Thyroid gland (tissue), 4 donors: ENCODE measurements around the gene TSC22D1. TPM values are rescaled to one million over a fixed set of nuclear protein-coding genes. Genes with fewer than 3 reads are reported as not detected.
"Not testable (repeated sequence)": the region's sequence is repeated elsewhere in the genome, so short reads cannot be mapped to it uniquely, and the experiment has no call there.

Source experiments
- DNase-seq, 2 donors: peaks; one replicate each; pipeline ENCODE4 v3.0.0-alpha.2; 2019
- H3K27ac ChIP-seq, 3 donors: fragments of 200-600 bp; sonication (generic); 1 replicate in 2 of 3; 2 replicates in 1 of 3; pipeline ENCODE4 v1.5.1; 2016 to 2019; ENCODE audit warnings: mild to moderate bottlenecking in 1 of 3, moderate library complexity in 1 of 3
- H3K27me3 ChIP-seq: fragments of 200-600 bp; sonication (generic); one replicate; pipeline ENCODE4 v1.5.1; 2019
- H3K36me3 ChIP-seq, 2 donors: fragments of 200-600 bp; sonication (generic); one replicate each; pipeline ENCODE4 v1.5.1; 2016 to 2019
- H3K4me1 ChIP-seq, 2 donors: fragments of 200-600 bp; sonication (generic); one replicate each; pipeline ENCODE4 v1.5.1; 2017 to 2019
- H3K4me3 ChIP-seq, 3 donors: fragments of 200-600 bp; sonication (generic); replicated peaks in 1 of 3; 1 replicate in 2 of 3; 2 replicates in 1 of 3; pipeline ENCODE4 v1.5.1; 2016; ENCODE audit warnings: mild to moderate bottlenecking in 1 of 3
- H3K9me3 ChIP-seq: fragments of 200-600 bp; sonication (generic); one replicate; pipeline ENCODE4 v1.5.1; 2017
- CTCF ChIP-seq, 6 experiments: fragments of 200-600 bp in 3 of 6; fragments of 450-650 bp in 3 of 6; sonication (generic) in 3 of 6; IDR thresholded peaks; one replicate each; pipeline ENCODE4 v1.5.1; 2016 to 2019; ENCODE audit warnings: antibody characterized with exemption in 6 of 6, mild to moderate bottlenecking in 2 of 6, inconsistent platforms in 1 of 6, moderate library complexity in 1 of 6
- POLR2A ChIP-seq, 2 donors: fragments of 450-650 bp; IDR thresholded peaks; one replicate each; pipeline ENCODE4 v1.6.1; 2017; ENCODE audit warnings: antibody characterized with exemption in 2 of 2, mild to moderate bottlenecking in 2 of 2, moderate library complexity in 1 of 2
- WGBS, 2 donors: methylation state at CpG; one replicate each; pipeline ENCODE4 v1.1.5; 2017; 5-methylcytosine and 5-hydroxymethylcytosine counted together
- intact Hi-C: fragments of 100-400 bp; cut with DNase I; formaldehyde crosslinking; loops from one replicate; pipeline ENCODE4 v1.15.1; 2023
- total RNA-seq, 4 donors: library from RNA; depleted of rRNA; stranded (reverse); fragments of >200 nt; gene quantifications; one replicate each; pipeline ENCODE4 v1.2.3, GENCODE V29; 2016

Gene TSC22D1
- total RNA-seq, 4 donors from 2014 or later, result 78.0 to 103 (median 90.5) TPM

GRCh38 chr13:44459674-44460073 lies 116.5 kb downstream of the TSC22D1 start:
- Histone ChIP-seq H3K4me1 (no peaks in the 10 kb centered on the region), H3K27me3 (no peaks in the 10 kb centered on the region), H3K4me3 (no peak overlapping the region), H3K9me3 (no peaks in the 10 kb centered on the region), H3K36me3 (no peaks in the 10 kb centered on the region), H3K27ac (no peak overlapping the region)
- 95 to 100% methylated on average over 1 to 9 of the region's 9 CpGs for WGBS, 2 donors
- TF ChIP-seq POLR2A (IDR thresholded peaks at IDR 0.05) (no peak), CTCF (IDR thresholded peaks at IDR 0.05) (no peak)
- intact Hi-C loops, result no loop called here
- DNase-seq, result no peak

GRCh38 chr13:44458313-44458975 lies 117.7 kb downstream of the TSC22D1 start:
- no peak overlapping the region for H3K27ac ChIP-seq
- no peak overlapping the region for H3K4me3 ChIP-seq
- 94 to 98% methylated on average over 6 to 10 of the region's 17 CpGs for WGBS, 2 donors
- no peak for TF ChIP-seq CTCF (IDR thresholded peaks at IDR 0.05)
- H3K9me3 ChIP-seq, result no peaks in the 10 kb centered on the region
- intact Hi-C loops, result no loop called here
- H3K36me3 ChIP-seq, result no peaks in the 10 kb centered on the region
- no peak for DNase-seq
- no peaks in the 10 kb centered on the region for H3K4me1 ChIP-seq
- H3K27me3 ChIP-seq, result no peaks in the 10 kb centered on the region

GRCh38 chr13:44456212-44456611 lies 119.9 kb downstream of the TSC22D1 start:
- 97 to 99% methylated on average over 11 of the region's 11 CpGs for WGBS, 2 donors
- DNase-seq, intact Hi-C loops: not testable (repeated sequence)

GRCh38 chr13:44455769-44456168 lies 120.4 kb downstream of the TSC22D1 start:
- no peaks in the 10 kb centered on the region for H3K9me3 ChIP-seq
- H3K36me3 ChIP-seq, result no peaks in the 10 kb centered on the region
- H3K27ac ChIP-seq, result no peak overlapping the region
- no peaks in the 10 kb centered on the region for H3K4me1 ChIP-seq
- no peak for DNase-seq
- H3K27me3 ChIP-seq, result no peaks in the 10 kb centered on the region
- WGBS, 2 donors, result 95 to 97% methylated on average over 8 of the region's 8 CpGs
- intact Hi-C loops, result no loop called here
- H3K4me3 ChIP-seq, result no peak overlapping the region
- no peak for TF ChIP-seq POLR2A (IDR thresholded peaks at IDR 0.05)
- TF ChIP-seq CTCF (IDR thresholded peaks at IDR 0.05), result no peak

More at GRCh38 chr13:44456212-44456611, 119.9 kb downstream of the TSC22D1 start:
- H3K4me1 ChIP-seq, H3K4me3 ChIP-seq, H3K27ac ChIP-seq, H3K27me3 ChIP-seq, H3K36me3 ChIP-seq, H3K9me3 ChIP-seq: not testable (repeated sequence)

- TF ChIP-seq CTCF (IDR thresholded peaks at IDR 0.05), result no peak
- no peak for TF ChIP-seq POLR2A (IDR thresholded peaks at IDR 0.05)
- H3K36me3 ChIP-seq, result no peaks in the 10 kb centered on the region
- no peaks in the 10 kb centered on the region for H3K27me3 ChIP-seq
- H3K27ac ChIP-seq, result no peak overlapping the region
- no peaks in the 10 kb centered on the region for H3K4me1 ChIP-seq
- no peaks in the 10 kb centered on the region for H3K9me3 ChIP-seq
- H3K4me3 ChIP-seq, result no peak overlapping the region
- no peak for DNase-seq
- intact Hi-C loops, result no loop called here
- WGBS, 2 donors, result 97 to 98% methylated on average over 1 of the region's 1 CpG
Observed at GRCh38 chr13:44453881-44454280, 122.2 kb downstream of the TSC22D1 start.
